DMS153 treated with DMSO at 0.1 percent for 48 hours (cell line): ENCODE measurements around the gene SFTA2.
"Not testable (repeated sequence)": the region's sequence is repeated elsewhere in the genome, so short reads cannot be mapped to it uniquely, and the experiment has no call there.

Experiments
- DNase-seq: peaks from one replicate; lab custom pipeline; 2025; ENCODE audit not compliant: unreplicated experiment; lab: John Stamatoyannopoulos, UW

Gene SFTA2

GRCh38 chr6:30931969-30932645 is at the start of gene SFTA2:
Gene SFTA2, minus strand, starts transcription at chr6:30932170. Its CDS starts 74 bp downstream, at chr6:30932096.
- DNase-seq: no peak

DNA sequence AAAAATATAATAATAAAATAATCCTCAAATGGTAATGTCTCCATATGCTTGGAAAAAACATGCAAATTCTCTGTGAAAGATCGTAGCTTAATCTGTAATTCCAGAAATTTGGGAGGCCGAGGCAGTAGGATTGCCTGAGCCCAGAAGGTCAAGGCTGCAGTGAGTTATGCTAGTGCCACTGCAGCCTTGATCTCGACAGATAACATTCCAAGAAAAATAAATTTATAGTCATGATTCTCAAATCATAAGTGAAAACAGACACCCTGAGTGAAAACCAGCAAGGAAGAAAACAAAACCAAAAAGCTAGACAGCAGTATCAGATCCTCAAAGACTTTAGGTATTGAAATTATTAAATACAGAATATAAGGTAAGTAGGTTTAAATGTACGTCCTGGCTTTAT is 47.7 kb upstream of the SFTA2 start:
- DNase-seq: no peak

- DNase-seq: no peak
Measured at GRCh38 chr6:30979141-30979540, 47.2 kb upstream of the SFTA2 start.

- DNase-seq: no peak
Measured at GRCh38 chr6:30974490-30975252, 42.7 kb upstream of the SFTA2 start.

GRCh38 chr6:30972816-30973215 is 40.8 kb upstream of the SFTA2 start:
- no peak for DNase-seq

- DNase-seq: no peak
Measured at GRCh38 chr6:30970946-30971345, 39.0 kb upstream of the SFTA2 start.

DNA sequence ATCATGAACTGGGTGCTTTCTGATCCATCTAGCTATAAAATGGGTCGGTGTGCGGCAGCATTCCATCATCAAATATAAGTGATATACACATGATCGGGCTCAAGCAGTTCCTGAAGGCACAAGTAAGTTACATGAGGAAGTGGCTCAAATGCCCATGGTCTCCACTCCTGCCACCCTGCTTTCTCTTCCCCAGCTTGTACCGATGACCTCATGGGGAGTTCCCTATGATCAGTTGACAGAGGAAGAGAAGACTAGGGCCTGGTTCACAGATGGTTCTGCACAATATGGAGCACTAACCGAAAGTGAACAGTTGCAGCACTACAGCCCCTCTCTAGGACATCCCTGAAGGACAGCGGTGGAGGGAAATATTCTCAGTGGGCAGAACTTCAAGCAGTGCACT is 37.2 kb upstream of the SFTA2 start:
- DNase-seq: not testable (repeated sequence)

DNA sequence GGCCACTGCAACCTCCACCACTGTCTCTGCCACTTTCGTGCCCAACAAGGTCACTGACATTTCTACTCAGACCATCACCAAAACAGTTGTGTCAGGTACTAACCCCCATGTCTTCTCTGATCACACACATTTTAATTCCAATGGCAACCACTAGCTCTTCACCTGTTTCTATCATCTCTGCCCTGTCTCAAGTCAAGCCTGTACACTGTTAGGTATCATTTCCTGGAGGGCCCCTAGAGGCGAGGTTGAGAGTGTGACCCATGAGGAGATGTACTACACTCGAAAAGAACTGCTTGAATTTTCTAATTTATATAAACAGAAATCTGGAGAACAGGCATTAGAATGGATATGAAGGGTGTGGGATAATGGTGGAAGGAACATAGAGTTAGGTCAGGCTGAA is 34.2 kb upstream of the SFTA2 start:
- no peak for DNase-seq

GRCh38 chr6:30965140-30965601 is 33.2 kb upstream of the SFTA2 start:
- DNase-seq: no peak

- no peak for DNase-seq
Measured at GRCh38 chr6:30964075-30964474, 32.1 kb upstream of the SFTA2 start.

GRCh38 chr6:30963641-30964040 is 31.7 kb upstream of the SFTA2 start:
- no peak for DNase-seq

DNA sequence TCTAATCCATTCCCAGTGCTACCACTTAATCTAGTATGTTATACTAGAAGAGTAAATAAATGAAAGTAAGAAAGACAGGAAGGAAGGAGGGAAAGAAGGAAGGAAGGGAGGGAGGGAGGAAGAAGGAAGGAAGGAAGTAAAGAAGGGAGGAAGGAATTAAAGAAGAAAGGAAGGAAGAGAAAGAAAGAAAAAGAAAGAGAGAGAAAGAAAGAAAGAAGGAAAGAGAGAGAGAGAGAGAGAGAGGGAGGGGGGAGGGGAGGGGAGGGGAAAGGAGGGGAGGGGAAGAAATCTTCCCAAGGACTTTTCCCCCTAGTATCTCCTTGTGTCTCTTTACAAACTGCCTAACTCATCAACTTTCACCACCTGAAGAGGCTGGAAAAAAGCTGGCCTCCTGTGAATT is 30.7 kb upstream of the SFTA2 start:
- no peak for DNase-seq

GRCh38 chr6:30960907-30961673 is 29.1 kb upstream of the SFTA2 start:
- no peak for DNase-seq

DNA sequence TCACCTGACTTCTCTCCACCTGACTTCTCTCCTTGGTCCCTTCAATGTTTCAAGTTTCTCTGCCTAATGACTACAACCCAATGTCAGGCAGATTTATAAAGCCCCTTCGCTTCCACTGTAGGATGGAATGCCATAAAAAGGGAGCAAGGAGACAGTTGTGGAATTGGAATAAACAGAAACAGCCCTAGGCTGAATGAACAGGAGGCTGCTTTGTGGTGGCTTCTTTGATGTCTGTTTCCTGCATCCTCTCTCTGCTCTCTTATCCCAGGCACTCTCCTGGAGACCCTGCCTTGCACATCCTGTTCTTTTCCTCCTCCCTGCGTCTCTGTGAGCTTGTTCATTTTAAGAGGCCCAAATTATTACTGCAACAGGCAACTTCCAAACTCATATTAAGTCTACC is 25.7 kb upstream of the SFTA2 start:
- DNase-seq: no peak

- DNase-seq: no peak
Measured at GRCh38 chr6:30955367-30956042, 23.5 kb upstream of the SFTA2 start.

GRCh38 chr6:30954631-30955366 is 22.8 kb upstream of the SFTA2 start:
- DNase-seq: no peak

GRCh38 chr6:30951907-30952469 is 20.0 kb upstream of the SFTA2 start:
- no peak for DNase-seq

GRCh38 chr6:30948811-30949210 is 16.8 kb upstream of the SFTA2 start:
- no peak for DNase-seq

DNA sequence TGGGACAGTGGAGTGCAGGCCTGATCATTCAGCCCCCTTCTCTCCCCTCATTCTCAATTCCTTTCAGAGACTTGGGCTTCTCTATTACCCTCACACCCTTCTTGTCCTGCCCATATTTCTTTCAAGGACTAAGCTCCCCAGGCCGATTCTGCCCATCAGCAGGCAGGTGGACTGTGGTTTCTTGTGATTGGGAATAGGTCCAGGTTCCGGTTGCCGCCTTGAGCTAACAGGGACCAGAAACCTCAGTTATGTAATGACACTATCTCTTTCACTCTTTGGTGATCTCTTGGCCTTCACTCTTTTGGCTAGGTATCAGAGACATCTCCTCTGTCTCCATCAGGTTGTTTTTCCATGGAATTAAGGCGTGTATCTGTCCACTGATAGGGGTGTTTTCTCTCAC is 15.3 kb upstream of the SFTA2 start:
- DNase-seq: no peak

- DNase-seq: no peak
Measured at GRCh38 chr6:30945281-30945680, 13.3 kb upstream of the SFTA2 start.
